Suprapubic skin (tissue), 4 donors: Measurements from ENCODE around the gene GATA1. TPM values are rescaled to one million over a fixed set of nuclear protein-coding genes. Genes with fewer than 3 reads are reported as not detected.

Experiments used
- DNase-seq, 2 donors: peaks; one replicate each; pipeline ENCODE4 v3.0.0-alpha.2; 2019; ENCODE audit warnings: low spot score in 2 of 2
- H3K27ac ChIP-seq: fragments of 200-600 bp; sonication (generic); one replicate; pipeline ENCODE4 v1.5.1; 2019
- H3K27me3 ChIP-seq: fragments of 200-600 bp; sonication (generic); one replicate; pipeline ENCODE4 v1.5.1; 2019
- H3K36me3 ChIP-seq: fragments of 200-600 bp; sonication (generic); one replicate; pipeline ENCODE4 v1.5.1; 2019
- H3K4me1 ChIP-seq: fragments of 200-600 bp; sonication (generic); one replicate; pipeline ENCODE4 v1.5.1; 2019
- H3K4me3 ChIP-seq: fragments of 200-600 bp; sonication (generic); one replicate; pipeline ENCODE4 v1.5.1; 2019; ENCODE audit warnings: mild to moderate bottlenecking
- H3K9me3 ChIP-seq: fragments of 200-600 bp; sonication (generic); one replicate; pipeline ENCODE4 v1.5.1; 2019
- CTCF ChIP-seq, 2 donors: fragments of 200-600 bp in 1 of 2; fragments of 450-650 bp in 1 of 2; sonication (generic) in 1 of 2; IDR thresholded peaks; one replicate each; pipeline ENCODE4 v1.5.1; 2016 to 2019; ENCODE audit warnings: antibody characterized with exemption in 2 of 2, mild to moderate bottlenecking in 1 of 2, moderate library complexity in 1 of 2
- EP300 ChIP-seq: sonication (generic); formaldehyde crosslinking; IDR thresholded peaks from one replicate; pipeline ENCODE4 v1.6.1; 2017; ENCODE audit warnings: antibody characterized with exemption
- POLR2A ChIP-seq, 2 donors: fragments of 450-650 bp; IDR thresholded peaks; one replicate each; pipeline ENCODE4 v1.6.1; 2017; ENCODE audit warnings: antibody characterized with exemption in 2 of 2, mild to moderate bottlenecking in 2 of 2, moderate library complexity in 2 of 2
- POLR2AphosphoS5 ChIP-seq, 3 donors: sonication (generic); formaldehyde crosslinking; IDR thresholded peaks; one replicate each; pipeline ENCODE4 v1.6.1; 2017; ENCODE audit warnings: antibody characterized with exemption in 3 of 3
- whole genome bisulfite sequencing: methylation state at CpG from one replicate; pipeline ENCODE4 v1.1.5; 2018; 5-methylcytosine and 5-hydroxymethylcytosine counted together
- total RNA-seq, 4 donors: library from RNA; depleted of rRNA; stranded (reverse); fragments of >200 nt; gene quantifications; one replicate each; pipeline ENCODE4 v1.1.0, GENCODE V29; 2016

GATA1 gene
- total RNA-seq, 4 donors from 2014 or later: not detected

- TF ChIP-seq CTCF (IDR thresholded peaks at IDR 0.05) (no peak), POLR2A (IDR thresholded peaks at IDR 0.05) (no peak), POLR2AphosphoS5 (IDR thresholded peaks at IDR 0.05) (no peak), EP300 (no peak)
- 89% methylated on average over 3 of the region's 6 CpGs for WGBS
- DNase-seq: no peak
- no peaks in the 10 kb centered on the region for H3K9me3 ChIP-seq
- no peak overlapping the region for H3K4me3 ChIP-seq
- H3K4me1 ChIP-seq: no peaks in the 10 kb centered on the region
- no peak overlapping the region for H3K27ac ChIP-seq
- peaks cover 30% of the 10 kb centered on the region for H3K36me3 ChIP-seq
- H3K27me3 ChIP-seq: peaks cover 2% of the 10 kb centered on the region
These were observed 36.7 kb downstream of the GATA1 start for GRCh38 chrX:48823053-48823452.

- Histone ChIP-seq H3K27me3 (peaks cover 2% of the 10 kb centered on the region), H3K36me3 (peaks cover 30% of the 10 kb centered on the region), H3K9me3 (no peaks in the 10 kb centered on the region), H3K27ac (no peak overlapping the region), H3K4me1 (no peaks in the 10 kb centered on the region), H3K4me3 (no peak overlapping the region)
- TF ChIP-seq POLR2A (IDR thresholded peaks at IDR 0.05) (no peak), POLR2AphosphoS5 (IDR thresholded peaks at IDR 0.05) (no peak), EP300 (no peak), CTCF (IDR thresholded peaks at IDR 0.05) (no peak)
- 95% methylated on average over 4 of the region's 8 CpGs for WGBS
- DNase-seq: no peak
These were observed 37.7 kb downstream of the GATA1 start for GRCh38 chrX:48824066-48824465.

GRCh38 chrX:48826135-48826875 is 39.9 kb downstream of the GATA1 start, which contains the start of gene ERAS:
Gene ERAS, plus strand, starts transcription at chrX:48826513. Its CDS starts 2,611 bp downstream, at chrX:48829124.
- Histone ChIP-seq H3K4me3 (no peak within 1 kb of the TSS), H3K27ac (no peak within 1 kb of the TSS), H3K4me1 (no peaks in the 10 kb centered on the region), H3K27me3 (peaks cover 7% of the 10 kb centered on the region), H3K36me3 (peaks cover 25% of the 10 kb centered on the region), H3K9me3 (no peaks in the 10 kb centered on the region)
- TF ChIP-seq POLR2AphosphoS5 (IDR thresholded peaks at IDR 0.05): no peak
- DNase-seq: no peak
- 48% methylated on average over 9 of the region's 67 CpGs for WGBS

- Histone ChIP-seq H3K4me1 (no peaks in the 10 kb centered on the region), H3K36me3 (peaks cover 25% of the 10 kb centered on the region), H3K27ac (no peak overlapping the region), H3K4me3 (no peak overlapping the region), H3K9me3 (no peaks in the 10 kb centered on the region), H3K27me3 (peaks cover 14% of the 10 kb centered on the region)
- DNase-seq: no peak
- WGBS: 72% methylated on average over 39 of the region's 73 CpGs
- TF ChIP-seq EP300: no peak
- no peak for TF ChIP-seq POLR2A (IDR thresholded peaks at IDR 0.05)
- no peak for TF ChIP-seq CTCF (IDR thresholded peaks at IDR 0.05)
- TF ChIP-seq POLR2AphosphoS5 (IDR thresholded peaks at IDR 0.05): no peak
These were observed 40.7 kb downstream of the GATA1 start for GRCh38 chrX:48826876-48827653.

- no peak for DNase-seq
- H3K9me3 ChIP-seq: no peaks in the 10 kb centered on the region
- H3K27ac ChIP-seq: no peak overlapping the region
- H3K4me1 ChIP-seq: no peaks in the 10 kb centered on the region
- peaks cover 23% of the 10 kb centered on the region for H3K36me3 ChIP-seq
- TF ChIP-seq POLR2A (IDR thresholded peaks at IDR 0.05) (no peak), EP300 (no peak), POLR2AphosphoS5 (IDR thresholded peaks at IDR 0.05) (no peak)
- 82% methylated on average over 4 of the region's 4 CpGs for WGBS
- H3K27me3 ChIP-seq: peaks cover 20% of the 10 kb centered on the region
- no peak overlapping the region for H3K4me3 ChIP-seq
These were observed 41.2 kb downstream of the GATA1 start for GRCh38 chrX:48827654-48827968.

- no peak for DNase-seq
- TF ChIP-seq POLR2A (IDR thresholded peaks at IDR 0.05): no peak
- H3K4me1 ChIP-seq: no peaks in the 10 kb centered on the region
- H3K27me3 ChIP-seq: peaks cover 20% of the 10 kb centered on the region
- H3K36me3 ChIP-seq: peaks cover 8% of the 10 kb centered on the region
- no peaks in the 10 kb centered on the region for H3K9me3 ChIP-seq
- H3K27ac ChIP-seq: no peak overlapping the region
- 74% methylated on average over 5 of the region's 24 CpGs for WGBS
- no peak overlapping the region for H3K4me3 ChIP-seq
These were observed 42.8 kb downstream of the GATA1 start for GRCh38 chrX:48829016-48829735.
